Epithelial cell of esophagus (primary cell): ENCODE data around the gene HIVEP1.

Experiments used
- DNase-seq: peaks from one replicate; pipeline ENCODE4 v3.0.0; 2010; ENCODE audit warnings: low read depth
- H3K4me3 ChIP-seq: 2 replicates; pipeline ENCODE4 v1.5.1; 2011; ENCODE audit warnings: mild to moderate bottlenecking, low read length, control low read depth
- CTCF ChIP-seq: IDR thresholded peaks from 2 replicates; pipeline ENCODE4 v1.5.1; 2011; ENCODE audit warnings: low read depth, mild to moderate bottlenecking, low read length, control low read depth, inconsistent platforms; ENCODE audit not compliant: insufficient read depth; ENCODE audit errors: missing control alignments

HIVEP1 gene

GRCh38 chr6:12012038-12012557 is at the start of gene HIVEP1:
TSS of gene HIVEP1 (plus strand) at chr6:12012312. CDS start at chr6:12015629, 3,317 bp downstream.
- peak within 1 kb of the TSS; percentile 85 for H3K4me3 ChIP-seq
- DNase-seq = no peak
- TF ChIP-seq CTCF = no peak

DNA sequence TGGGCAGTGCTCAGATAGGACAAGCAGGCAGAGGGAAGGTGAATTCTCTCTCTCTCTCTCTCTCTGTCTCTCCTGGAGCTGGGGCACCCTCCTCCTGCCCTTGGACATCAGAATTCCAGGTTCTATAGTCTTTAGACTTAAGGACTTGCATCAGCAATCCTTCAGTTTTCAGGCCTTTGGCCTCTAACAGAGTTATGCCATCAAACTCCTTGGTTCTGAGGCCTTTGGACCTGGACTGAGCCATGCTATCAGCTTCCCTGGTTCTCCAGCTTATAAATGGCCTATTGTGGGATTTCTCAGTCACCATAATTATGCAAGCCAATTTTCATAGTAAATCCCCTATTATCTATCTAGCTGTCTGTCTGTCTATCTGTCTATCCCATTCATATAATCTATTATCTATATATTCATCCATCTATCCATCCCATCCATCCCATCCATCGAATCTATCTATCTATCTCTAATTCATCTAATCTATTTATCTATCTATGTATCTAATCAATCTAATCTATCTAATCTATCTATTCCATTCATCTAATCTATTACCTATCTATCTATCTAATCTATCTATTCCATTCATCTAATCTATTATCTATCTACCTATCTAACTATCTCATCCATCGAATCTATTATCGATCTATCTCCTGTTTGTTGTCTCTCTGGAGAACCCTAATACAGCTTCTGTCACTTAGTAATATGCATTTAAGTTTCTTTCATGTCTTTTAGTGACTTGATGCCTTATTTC is 48.2 kb upstream of the HIVEP1 start:
- DNase-seq = no peak
- no peak for TF ChIP-seq CTCF
- H3K4me3 ChIP-seq = no peak overlapping the region

GRCh38 chr6:11964729-11965335 is 47.3 kb upstream of the HIVEP1 start:
- TF ChIP-seq CTCF = no peak
- peak; percentile 27 for DNase-seq
- H3K4me3 ChIP-seq = no peak overlapping the region

GRCh38 chr6:11965499-11965898 is 46.6 kb upstream of the HIVEP1 start:
- no peak overlapping the region for H3K4me3 ChIP-seq
- no peak for DNase-seq
- no peak for TF ChIP-seq CTCF

DNA sequence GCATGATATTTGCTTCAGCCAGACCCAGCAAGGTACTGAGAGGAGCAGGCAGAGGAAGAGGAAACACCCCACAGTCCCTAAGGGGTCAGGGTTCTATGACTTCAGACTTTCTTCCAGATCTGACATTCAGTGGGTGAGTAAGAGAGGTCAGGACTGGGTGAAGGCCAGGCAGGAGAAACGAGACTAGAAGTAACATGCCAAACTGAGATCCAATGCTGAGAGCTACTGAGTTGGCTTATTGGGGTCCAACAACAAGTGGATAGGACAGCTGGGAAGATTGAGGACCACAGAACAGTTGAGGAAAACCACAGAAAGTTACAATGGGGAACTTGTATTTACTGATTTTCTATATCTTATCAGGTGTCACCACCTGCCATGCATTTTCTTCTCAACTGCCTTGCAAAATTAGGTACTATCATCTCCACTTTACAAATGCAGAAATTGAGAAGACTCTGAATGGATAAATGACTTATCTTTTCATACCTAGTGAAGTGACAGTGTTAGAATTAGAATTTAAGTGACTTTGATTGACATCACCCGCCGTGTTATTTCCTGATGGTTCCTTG is 43.8 kb upstream of the HIVEP1 start:
- no peak for DNase-seq
- H3K4me3 ChIP-seq = no peak overlapping the region
- no peak for TF ChIP-seq CTCF

- no peak overlapping the region for H3K4me3 ChIP-seq
- TF ChIP-seq CTCF = no peak
- no peak for DNase-seq
These were observed 43.0 kb upstream of the HIVEP1 start for GRCh38 chr6:11969092-11969491.
